Trophoblast cell (in vitro differentiated cells and primary cell): ENCODE results near the gene CWC27.

Experiments
- DNase-seq, 2 donors: peaks; one replicate each; pipeline ENCODE4 v3.0.0-alpha.2; 2016
- H2AFZ ChIP-seq: 2 replicates; pipeline ENCODE4 v1.6.1; 2013; ENCODE audit warnings: low read length, moderate library complexity, mild to moderate bottlenecking; ENCODE audit not compliant: insufficient read depth, poor library complexity
- H2AK5ac ChIP-seq: 2 replicates; pipeline ENCODE4 v1.6.1; 2013; ENCODE audit warnings: mild to moderate bottlenecking, low read length
- H2BK120ac ChIP-seq: 2 replicates; pipeline ENCODE4 v1.6.1; 2013; ENCODE audit warnings: low read length, mild to moderate bottlenecking, moderate library complexity; ENCODE audit not compliant: insufficient read depth, poor library complexity
- H2BK12ac ChIP-seq: 2 replicates; pipeline ENCODE4 v1.6.1; 2013; ENCODE audit warnings: mild to moderate bottlenecking, low read length, moderate library complexity
- H2BK5ac ChIP-seq: 2 replicates; pipeline ENCODE4 v1.6.1; 2013; ENCODE audit warnings: low read length, low read depth, moderate library complexity, mild to moderate bottlenecking; ENCODE audit not compliant: poor library complexity
- H3K14ac ChIP-seq: 2 replicates; pipeline ENCODE4 v1.6.1; 2013; ENCODE audit warnings: mild to moderate bottlenecking, low read length
- H3K18ac ChIP-seq: 2 replicates; pipeline ENCODE4 v1.6.1; 2013; ENCODE audit warnings: mild to moderate bottlenecking, low read length
- H3K23ac ChIP-seq: 2 replicates; pipeline ENCODE4 v1.6.1; 2013; ENCODE audit warnings: low read length
- H3K27ac ChIP-seq: 2 replicates; pipeline ENCODE4 v1.5.1; 2013; ENCODE audit warnings: low read depth, mild to moderate bottlenecking, inconsistent platforms, low read length, moderate library complexity
- H3K27me3 ChIP-seq: 2 replicates; pipeline ENCODE4 v1.6.1; 2013; ENCODE audit warnings: inconsistent platforms, mild to moderate bottlenecking, low read length, moderate library complexity; ENCODE audit not compliant: insufficient read depth
- H3K36me3 ChIP-seq, 2 experiments: 1 replicate in 1 of 2; 2 replicates in 1 of 2; pipeline ENCODE4 v1.6.1; 2013; ENCODE audit warnings: low read length in 2 of 2, mild to moderate bottlenecking in 2 of 2, moderate library complexity in 1 of 2; ENCODE audit not compliant: insufficient read depth in 2 of 2, control insufficient read depth in 1 of 2
- H3K4ac ChIP-seq: 2 replicates; pipeline ENCODE4 v1.6.1; 2013; ENCODE audit warnings: low read depth, mild to moderate bottlenecking, low read length, moderate library complexity
- H3K4me1 ChIP-seq, 2 experiments: 1 replicate in 1 of 2; 2 replicates in 1 of 2; pipeline ENCODE4 v1.6.1; 2013; ENCODE audit warnings: low read length in 2 of 2, mild to moderate bottlenecking in 2 of 2, moderate library complexity in 1 of 2; ENCODE audit not compliant: insufficient read depth in 2 of 2, control insufficient read depth in 1 of 2
- H3K4me2 ChIP-seq: 2 replicates; pipeline ENCODE4 v1.6.1; 2013; ENCODE audit warnings: inconsistent platforms, mild to moderate bottlenecking, low read length, moderate library complexity
- H3K4me3 ChIP-seq: 2 replicates; pipeline ENCODE4 v1.5.1; 2013; ENCODE audit warnings: mild to moderate bottlenecking, low read depth, low read length, inconsistent platforms
- H3K79me1 ChIP-seq: one replicate; pipeline ENCODE4 v1.6.1; 2013; ENCODE audit warnings: low read length
- H3K79me2 ChIP-seq: 2 replicates; pipeline ENCODE4 v1.6.1; 2013; ENCODE audit warnings: low read length, mild to moderate bottlenecking; ENCODE audit not compliant: control insufficient read depth, insufficient read depth, poor library complexity
- H3K9ac ChIP-seq: 2 replicates; pipeline ENCODE4 v1.6.1; 2013; ENCODE audit warnings: mild to moderate bottlenecking, low read length
- H3K9me3 ChIP-seq: 2 replicates; pipeline ENCODE4 v1.6.1; 2013; ENCODE audit warnings: low read depth, mild to moderate bottlenecking, control low read depth, inconsistent platforms, low read length; ENCODE audit not compliant: insufficient read depth
- H4K12ac ChIP-seq: 2 replicates; pipeline ENCODE4 v1.6.1; 2013; ENCODE audit warnings: low read depth, mild to moderate bottlenecking, low read length, moderate library complexity
- H4K8ac ChIP-seq: 2 replicates; pipeline ENCODE4 v1.6.1; 2013; ENCODE audit warnings: low read depth, mild to moderate bottlenecking, low read length, moderate library complexity
- H4K91ac ChIP-seq: one replicate; pipeline ENCODE4 v1.6.1; 2013; ENCODE audit warnings: low read depth, mild to moderate bottlenecking, low read length, moderate library complexity
- WGBS: extraction: QIAGEN DNeasy Blood & Tissue Kit; methylation state at CpG from one replicate; pipeline ENCODE4 v1.1.7; 2013; ENCODE audit warnings: missing lambda C conversion rate; ENCODE audit not compliant: insufficient read length, insufficient coverage; ENCODE audit errors: extremely low coverage; 5-methylcytosine and 5-hydroxymethylcytosine counted together

The CWC27 gene

GRCh38 chr5:65018763-65019162, 250.0 kb downstream of the CWC27 start:
- peak overlapping the region; percentile 16 for H3K27ac ChIP-seq
- peak overlapping the region; percentile 84 for H2AK5ac ChIP-seq
- peak overlapping the region; percentile 76 for H3K14ac ChIP-seq
- H3K36me3 ChIP-seq = no peaks in the 10 kb centered on the region
- peak overlapping the region; percentile 89 for H4K91ac ChIP-seq
- H3K23ac ChIP-seq = peak overlapping the region; percentile 91
- H2AFZ ChIP-seq = no peak overlapping the region
- H3K4me3 ChIP-seq = no peak overlapping the region
- no peak for DNase-seq
- peak overlapping the region; percentile 24 for H3K4ac ChIP-seq
- peak overlapping the region; percentile 67 for H2BK5ac ChIP-seq
- peaks cover 0 to 7% of the 10 kb centered on the region in 2 experiments for H3K4me1 ChIP-seq
- peak overlapping the region; percentile 85 for H2BK120ac ChIP-seq
- H2BK12ac ChIP-seq = peak overlapping the region; percentile 42
- H3K9ac ChIP-seq = no peak overlapping the region
- no CpG with 5 or more reads among the region's 2 CpGs for WGBS
- no peaks in the 10 kb centered on the region for H3K27me3 ChIP-seq
- peak overlapping the region; percentile 26 for H3K18ac ChIP-seq
- no peak overlapping the region for H3K4me2 ChIP-seq
- H3K9me3 ChIP-seq = no peaks in the 10 kb centered on the region
- peaks cover 2% of the 10 kb centered on the region for H3K79me2 ChIP-seq
- H4K12ac ChIP-seq = no peak overlapping the region
- peaks cover 22% of the 10 kb centered on the region for H3K79me1 ChIP-seq
- H4K8ac ChIP-seq = peak overlapping the region; percentile 8

GRCh38 chr5:65020492-65020891, 251.8 kb downstream of the CWC27 start:
- H2AFZ ChIP-seq = no peak overlapping the region

GRCh38 chr5:65021527-65022226, 252.9 kb downstream of the CWC27 start:
- DNase-seq = peak in 1 of 2 donors; percentile 17
- peaks cover 2% of the 10 kb centered on the region for H3K79me2 ChIP-seq
- peak overlapping the region; percentile 60 for H3K27ac ChIP-seq
- no CpG with 5 or more reads among the region's 1 CpG for WGBS
- peak overlapping the region; percentile 89 for H4K91ac ChIP-seq
- no peak overlapping the region for H2AFZ ChIP-seq
- H2BK12ac ChIP-seq = peak overlapping the region; percentile 95
- no peak overlapping the region for H3K9ac ChIP-seq
- peaks cover 29% of the 10 kb centered on the region for H3K79me1 ChIP-seq
- H2AK5ac ChIP-seq = peak overlapping the region; percentile 79
- no peak overlapping the region for H4K8ac ChIP-seq
- no peak overlapping the region for H3K18ac ChIP-seq
- H3K36me3 ChIP-seq = no peaks in the 10 kb centered on the region
- H3K4me2 ChIP-seq = no peak overlapping the region
- H3K4ac ChIP-seq = peak overlapping the region; percentile 30
- peak overlapping the region; percentile 88 for H2BK5ac ChIP-seq
- H3K27me3 ChIP-seq = no peaks in the 10 kb centered on the region
- H3K23ac ChIP-seq = no peak overlapping the region
- no peak overlapping the region for H4K12ac ChIP-seq
- no peaks in the 10 kb centered on the region for H3K9me3 ChIP-seq
- H3K14ac ChIP-seq = peak overlapping the region; percentile 68
- H3K4me1 ChIP-seq = peaks cover 0 to 7% of the 10 kb centered on the region in 2 experiments
- H3K4me3 ChIP-seq = no peak overlapping the region
- H2BK120ac ChIP-seq = peak overlapping the region; percentile 70

More at GRCh38 chr5:65020492-65020891, 251.8 kb downstream of the CWC27 start:
- no peak overlapping the region for H3K23ac ChIP-seq
- peaks cover 0 to 7% of the 10 kb centered on the region in 2 experiments for H3K4me1 ChIP-seq
- H3K79me1 ChIP-seq = peaks cover 24% of the 10 kb centered on the region
- peak overlapping the region; percentile 87 for H4K91ac ChIP-seq
- peak; percentile 21 to 75 for DNase-seq
- H3K9ac ChIP-seq = no peak overlapping the region
- H3K18ac ChIP-seq = no peak overlapping the region
- peak overlapping the region; percentile 74 for H2BK120ac ChIP-seq
- no peaks in the 10 kb centered on the region for H3K9me3 ChIP-seq
- H3K79me2 ChIP-seq = peaks cover 2% of the 10 kb centered on the region
- no peak overlapping the region for H2AK5ac ChIP-seq
- H2BK5ac ChIP-seq = peak overlapping the region; percentile 94
- no peaks in the 10 kb centered on the region for H3K36me3 ChIP-seq
- no peak overlapping the region for H2BK12ac ChIP-seq
- no peak overlapping the region for H4K12ac ChIP-seq
- H3K27me3 ChIP-seq = no peaks in the 10 kb centered on the region
- peak overlapping the region; percentile 33 for H3K14ac ChIP-seq
- peak overlapping the region; percentile 93 for H3K27ac ChIP-seq
- H3K4ac ChIP-seq = no peak overlapping the region
- H3K4me3 ChIP-seq = no peak overlapping the region
- no peak overlapping the region for H3K4me2 ChIP-seq
- peak overlapping the region; percentile 14 for H4K8ac ChIP-seq

DNA sequence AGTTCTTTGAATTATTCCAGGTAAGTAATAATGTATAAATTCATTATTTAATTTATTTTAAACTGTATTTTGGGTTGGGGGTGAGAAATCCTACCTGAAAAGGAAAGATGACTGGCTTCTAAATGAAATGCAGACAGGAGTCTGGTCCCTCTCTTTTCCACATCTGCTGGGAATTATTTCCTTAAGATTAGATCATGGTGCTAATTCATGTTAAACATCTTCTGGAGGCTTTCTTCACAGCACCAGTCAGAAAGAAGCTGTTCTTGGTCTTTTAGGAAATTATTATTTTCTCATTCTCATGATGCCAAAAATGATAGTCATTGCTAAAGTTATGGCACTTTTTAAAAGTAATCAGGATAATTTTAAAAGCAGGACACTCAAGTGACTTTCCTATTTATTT, 254.2 kb downstream of the CWC27 start:
- H3K23ac ChIP-seq = no peak overlapping the region
- H3K36me3 ChIP-seq = no peaks in the 10 kb centered on the region
- no peak overlapping the region for H3K18ac ChIP-seq
- H2BK5ac ChIP-seq = no peak overlapping the region
- H3K79me2 ChIP-seq = peaks cover 2% of the 10 kb centered on the region
- H4K12ac ChIP-seq = no peak overlapping the region
- H3K14ac ChIP-seq = no peak overlapping the region
- no peak overlapping the region for H3K4ac ChIP-seq
- H3K4me1 ChIP-seq = peaks cover 0 to 7% of the 10 kb centered on the region in 2 experiments
- H4K91ac ChIP-seq = no peak overlapping the region
- H3K9ac ChIP-seq = no peak overlapping the region
- no peak overlapping the region for H2BK120ac ChIP-seq
- no peak for DNase-seq
- H3K9me3 ChIP-seq = no peaks in the 10 kb centered on the region
- peaks cover 24% of the 10 kb centered on the region for H3K79me1 ChIP-seq
- no peak overlapping the region for H2BK12ac ChIP-seq
- no peak overlapping the region for H3K27ac ChIP-seq
- H3K27me3 ChIP-seq = no peaks in the 10 kb centered on the region
- H2AK5ac ChIP-seq = no peak overlapping the region
- no peak overlapping the region for H4K8ac ChIP-seq
- no peak overlapping the region for H3K4me3 ChIP-seq
- H3K4me2 ChIP-seq = no peak overlapping the region
- no peak overlapping the region for H2AFZ ChIP-seq
